Activated T-helper 17 cell treated with anti-CD3 and anti-CD28 coated beads, Interleukin-2, amount 50 U/mL, for 72 hours (primary cell): ENCODE data around the gene GRAMD1B. TPM values are rescaled to one million over a fixed set of nuclear protein-coding genes. Genes with fewer than 3 reads are reported as not detected.

ENCODE experiments used
- ATAC-seq: fragments of 150-1000 bp; cut with Tn5 transposase; replicated peaks from 2 replicates; pipeline ENCODE4 v1.10.0; 2021; ENCODE audit warnings: mild to moderate bottlenecking, moderate library complexity
- H3K27ac Mint-ChIP-seq: one replicate; pipeline ENCODE4 v1.8.0; 2022; ENCODE audit warnings: mixed read lengths
- H3K27me3 Mint-ChIP-seq: one replicate; pipeline ENCODE4 v1.8.0; 2022; ENCODE audit warnings: mixed read lengths
- H3K36me3 Mint-ChIP-seq: one replicate; pipeline ENCODE4 v1.8.0; 2022; ENCODE audit warnings: low read depth, mild to moderate bottlenecking, mixed read lengths
- H3K4me1 Mint-ChIP-seq: one replicate; pipeline ENCODE4 v1.8.0; 2022; ENCODE audit warnings: mixed read lengths
- H3K4me3 Mint-ChIP-seq: one replicate; pipeline ENCODE4 v1.8.0; 2022; ENCODE audit warnings: mild to moderate bottlenecking, mixed read lengths
- H3K9me3 Mint-ChIP-seq: one replicate; pipeline ENCODE4 v1.8.0; 2022; ENCODE audit warnings: mixed read lengths
- total RNA-seq, 2 donors: library from RNA; stranded (reverse); gene quantifications; one replicate each; pipeline ENCODE4 v1.2.3, GENCODE V29; 2022

GRAMD1B gene
- total RNA-seq, 2 donors from 2014 or later: 41.7 to 78.3 TPM

DNA sequence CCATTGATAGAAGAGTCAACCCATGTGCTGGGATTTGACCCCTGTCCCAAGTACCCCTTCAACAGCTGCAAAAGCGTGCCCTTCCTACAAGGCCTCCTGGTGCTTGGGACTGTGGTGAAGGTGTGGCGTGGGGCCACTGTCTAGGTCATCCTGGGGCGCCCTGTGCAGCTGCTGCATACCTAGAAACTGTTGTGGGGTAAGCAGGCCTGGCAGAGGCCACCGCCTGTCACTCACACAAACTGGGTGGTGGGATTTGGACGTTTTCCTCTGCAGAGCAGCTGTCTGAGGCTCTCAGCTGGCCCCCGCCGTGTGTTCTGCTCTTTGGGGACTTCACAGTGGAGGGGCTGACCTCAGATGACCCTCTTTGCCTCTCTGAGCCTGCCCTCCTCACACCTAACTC, 154.7 kb downstream of the GRAMD1B start:
- H3K27me3 Mint-ChIP-seq: no peaks in the 10 kb centered on the region
- H3K9me3 Mint-ChIP-seq: no peaks in the 10 kb centered on the region
- no peaks in the 10 kb centered on the region for H3K36me3 Mint-ChIP-seq
- no peak for ATAC-seq
- H3K4me1 Mint-ChIP-seq: peaks cover 9% of the 10 kb centered on the region
- H3K27ac Mint-ChIP-seq: no peak overlapping the region
- H3K4me3 Mint-ChIP-seq: no peak overlapping the region

DNA sequence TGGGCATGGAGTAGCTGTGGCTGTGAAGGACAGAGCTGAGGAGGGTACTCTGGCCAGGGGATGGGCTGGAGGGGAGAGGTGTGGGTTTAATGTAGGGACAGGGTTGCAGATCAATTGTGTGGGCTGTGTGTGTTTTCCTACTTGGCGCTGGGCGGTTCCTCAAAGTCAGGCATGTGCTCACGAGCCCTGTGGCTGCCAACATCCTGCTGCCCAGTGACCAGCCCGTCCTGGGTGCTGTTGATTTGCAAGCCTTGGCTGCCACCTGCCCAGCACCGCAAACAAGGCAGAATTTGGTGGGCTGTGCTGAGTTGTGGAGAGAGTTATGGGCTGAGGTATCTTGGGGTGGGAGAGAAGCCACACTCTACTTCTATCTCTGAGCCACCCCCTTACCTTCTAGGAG, 155.1 kb downstream of the GRAMD1B start:
- no peak for ATAC-seq
- H3K9me3 Mint-ChIP-seq: no peaks in the 10 kb centered on the region
- H3K27ac Mint-ChIP-seq: no peak overlapping the region
- peaks cover 9% of the 10 kb centered on the region for H3K4me1 Mint-ChIP-seq
- no peaks in the 10 kb centered on the region for H3K27me3 Mint-ChIP-seq
- no peaks in the 10 kb centered on the region for H3K36me3 Mint-ChIP-seq
- no peak overlapping the region for H3K4me3 Mint-ChIP-seq

DNA sequence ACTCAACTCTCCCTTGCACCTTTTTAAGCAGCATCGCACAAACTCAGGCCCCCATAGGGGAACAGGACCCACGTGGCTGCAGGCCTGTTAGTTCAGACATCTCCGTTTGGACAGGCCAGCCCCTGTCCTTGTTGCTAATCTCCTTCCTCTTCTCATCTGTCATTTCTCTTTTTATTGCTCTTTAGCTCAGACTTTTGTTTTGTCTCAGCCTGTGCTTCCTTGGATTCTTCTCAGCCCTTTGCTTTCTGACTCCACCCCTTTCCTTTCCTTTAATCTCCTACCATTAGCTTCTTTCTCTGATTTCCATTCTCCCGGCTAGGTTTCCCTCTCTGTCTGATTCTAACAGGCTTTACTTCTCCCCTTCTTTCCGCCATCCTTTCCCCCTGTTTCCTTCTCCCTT, 155.6 kb downstream of the GRAMD1B start:
- H3K4me3 Mint-ChIP-seq: no peak overlapping the region
- H3K27ac Mint-ChIP-seq: no peak overlapping the region
- H3K4me1 Mint-ChIP-seq: peaks cover 5% of the 10 kb centered on the region
- H3K27me3 Mint-ChIP-seq: no peaks in the 10 kb centered on the region
- H3K9me3 Mint-ChIP-seq: no peaks in the 10 kb centered on the region
- no peak for ATAC-seq
- H3K36me3 Mint-ChIP-seq: no peaks in the 10 kb centered on the region

DNA sequence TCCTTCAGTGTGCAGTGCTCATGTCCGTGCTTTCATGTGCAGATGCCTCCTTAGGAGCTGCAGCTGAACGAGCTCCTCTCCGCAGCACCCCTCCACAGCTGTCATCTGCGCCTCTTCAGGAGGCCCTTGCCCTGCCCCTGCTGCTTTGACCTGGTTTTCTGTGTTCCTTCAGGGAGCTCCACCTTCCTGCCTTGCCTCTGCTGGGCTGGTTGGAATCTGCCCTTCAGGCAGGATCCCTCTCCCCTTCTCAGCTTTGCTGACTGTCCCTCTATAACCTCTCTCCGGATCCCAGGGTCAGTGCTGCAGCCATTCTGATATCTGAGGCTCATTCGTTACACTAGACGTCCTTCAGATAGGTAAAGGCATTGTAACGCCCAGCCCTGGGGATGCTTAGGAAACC, 156.5 kb downstream of the GRAMD1B start:
- Mint-ChIP-seq H3K4me1 (peaks cover 5% of the 10 kb centered on the region), H3K4me3 (no peak overlapping the region), H3K27ac (no peak overlapping the region), H3K9me3 (no peaks in the 10 kb centered on the region), H3K36me3 (peaks cover 7% of the 10 kb centered on the region), H3K27me3 (no peaks in the 10 kb centered on the region)
- ATAC-seq: no peak

DNA sequence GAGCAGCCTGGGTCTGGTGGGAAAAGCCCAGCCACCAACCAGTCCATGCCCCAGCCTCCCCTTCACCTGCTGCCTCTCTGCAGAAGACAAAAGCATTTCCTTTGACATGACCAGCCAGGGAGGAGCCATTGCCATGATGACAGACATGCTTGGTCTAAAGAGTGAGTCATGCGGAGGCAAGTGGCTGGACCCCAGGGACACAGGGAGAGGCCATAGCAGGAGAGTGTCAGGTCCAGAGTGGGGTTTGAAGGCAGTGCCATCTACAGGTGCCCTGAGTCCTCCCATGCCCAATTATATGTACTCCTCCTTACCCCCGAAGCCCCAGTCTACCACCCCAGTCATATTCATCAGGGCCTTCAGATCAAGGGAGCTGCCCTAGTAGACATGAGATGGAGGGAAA, 157.0 kb downstream of the GRAMD1B start:
- no peak overlapping the region for H3K27ac Mint-ChIP-seq
- no peak overlapping the region for H3K4me3 Mint-ChIP-seq
- H3K36me3 Mint-ChIP-seq: peaks cover 7% of the 10 kb centered on the region
- no peaks in the 10 kb centered on the region for H3K27me3 Mint-ChIP-seq
- no peak for ATAC-seq
- peaks cover 5% of the 10 kb centered on the region for H3K4me1 Mint-ChIP-seq
- no peaks in the 10 kb centered on the region for H3K9me3 Mint-ChIP-seq

DNA sequence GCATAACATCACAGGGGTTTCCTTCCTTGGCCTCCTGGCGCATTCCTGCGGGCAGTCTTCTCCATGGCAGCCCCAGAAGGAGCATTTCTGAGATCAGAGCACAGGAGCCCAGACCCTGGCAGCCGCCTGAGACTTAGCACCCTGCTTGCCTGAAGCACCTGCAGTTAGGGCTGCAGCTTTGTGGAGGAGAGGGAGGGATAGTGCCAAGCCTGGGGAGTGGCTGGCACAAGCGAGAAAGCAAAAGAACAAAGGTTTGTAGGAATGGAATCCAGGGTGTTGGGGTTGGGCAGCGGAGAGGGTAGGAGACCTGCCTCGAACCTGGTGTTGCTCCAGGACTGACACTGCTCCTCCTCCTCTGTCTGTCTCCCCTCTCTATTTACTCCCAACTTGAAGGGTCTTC, 157.5 kb downstream of the GRAMD1B start:
- no peaks in the 10 kb centered on the region for H3K27me3 Mint-ChIP-seq
- H3K36me3 Mint-ChIP-seq: peaks cover 7% of the 10 kb centered on the region
- H3K27ac Mint-ChIP-seq: no peak overlapping the region
- no peak for ATAC-seq
- no peak overlapping the region for H3K4me3 Mint-ChIP-seq
- no peaks in the 10 kb centered on the region for H3K9me3 Mint-ChIP-seq
- peaks cover 5% of the 10 kb centered on the region for H3K4me1 Mint-ChIP-seq

DNA sequence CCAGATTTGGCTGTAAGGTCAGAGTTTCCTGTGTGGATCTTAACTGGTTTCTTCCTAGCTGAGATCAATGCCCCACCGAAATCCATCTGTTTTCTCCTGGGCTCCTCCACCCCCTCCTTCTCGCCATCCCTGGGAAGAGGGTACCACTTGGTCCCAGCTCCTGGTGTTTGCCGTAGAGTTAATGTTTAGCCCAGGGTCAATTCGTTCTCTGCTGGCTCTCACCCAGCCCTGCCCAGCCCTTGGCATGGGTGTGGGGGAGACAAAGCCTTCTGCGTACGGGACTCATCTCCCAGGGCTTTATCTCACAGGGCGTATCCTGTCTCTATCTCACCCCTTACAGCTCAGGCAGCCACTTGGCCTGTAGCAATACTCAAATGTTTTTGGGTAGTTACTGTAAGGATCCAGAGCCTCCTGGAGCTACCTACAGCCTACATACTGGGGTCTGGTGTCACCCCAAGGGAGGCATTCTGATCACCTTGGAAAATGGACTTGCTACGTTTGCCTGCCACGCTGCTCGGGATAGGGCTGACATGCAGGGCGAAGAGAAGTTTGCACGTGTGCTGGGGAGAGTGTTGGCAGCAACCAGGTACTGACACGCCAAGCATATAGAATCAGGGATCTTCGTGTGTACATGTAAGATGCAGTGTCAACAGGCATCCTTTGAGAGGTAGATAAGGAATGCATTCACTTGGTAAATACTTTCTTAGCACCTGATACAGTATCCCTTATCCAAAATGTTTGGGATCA, 158.2 kb downstream of the GRAMD1B start:
- Mint-ChIP-seq H3K4me1 (no peaks in the 10 kb centered on the region), H3K4me3 (no peak overlapping the region), H3K36me3 (peaks cover 10% of the 10 kb centered on the region), H3K27ac (no peak overlapping the region), H3K9me3 (no peaks in the 10 kb centered on the region), H3K27me3 (no peaks in the 10 kb centered on the region)
- no peak for ATAC-seq

DNA sequence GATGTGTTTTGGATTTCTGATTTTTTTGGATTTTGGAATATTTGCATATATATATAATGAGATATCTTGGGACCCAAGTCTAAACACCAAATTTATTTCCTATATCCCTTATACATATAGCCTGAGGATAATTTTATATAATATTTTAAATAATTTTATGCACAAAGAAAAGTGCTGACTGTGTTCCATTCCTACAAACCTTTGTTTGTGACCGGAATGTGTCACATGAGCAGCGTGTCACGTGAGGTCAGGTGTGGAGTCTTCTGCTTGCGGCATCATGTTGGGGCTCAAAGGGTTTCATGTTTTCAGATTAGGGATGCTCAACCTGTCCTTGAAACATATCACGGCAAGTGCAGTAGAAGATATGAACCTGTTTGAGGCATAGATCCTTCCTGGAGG, 158.8 kb downstream of the GRAMD1B start:
- H3K27me3 Mint-ChIP-seq: no peaks in the 10 kb centered on the region
- H3K9me3 Mint-ChIP-seq: no peaks in the 10 kb centered on the region
- ATAC-seq: no peak
- H3K4me1 Mint-ChIP-seq: no peaks in the 10 kb centered on the region
- H3K4me3 Mint-ChIP-seq: no peak overlapping the region
- peaks cover 16% of the 10 kb centered on the region for H3K36me3 Mint-ChIP-seq
- H3K27ac Mint-ChIP-seq: no peak overlapping the region

DNA sequence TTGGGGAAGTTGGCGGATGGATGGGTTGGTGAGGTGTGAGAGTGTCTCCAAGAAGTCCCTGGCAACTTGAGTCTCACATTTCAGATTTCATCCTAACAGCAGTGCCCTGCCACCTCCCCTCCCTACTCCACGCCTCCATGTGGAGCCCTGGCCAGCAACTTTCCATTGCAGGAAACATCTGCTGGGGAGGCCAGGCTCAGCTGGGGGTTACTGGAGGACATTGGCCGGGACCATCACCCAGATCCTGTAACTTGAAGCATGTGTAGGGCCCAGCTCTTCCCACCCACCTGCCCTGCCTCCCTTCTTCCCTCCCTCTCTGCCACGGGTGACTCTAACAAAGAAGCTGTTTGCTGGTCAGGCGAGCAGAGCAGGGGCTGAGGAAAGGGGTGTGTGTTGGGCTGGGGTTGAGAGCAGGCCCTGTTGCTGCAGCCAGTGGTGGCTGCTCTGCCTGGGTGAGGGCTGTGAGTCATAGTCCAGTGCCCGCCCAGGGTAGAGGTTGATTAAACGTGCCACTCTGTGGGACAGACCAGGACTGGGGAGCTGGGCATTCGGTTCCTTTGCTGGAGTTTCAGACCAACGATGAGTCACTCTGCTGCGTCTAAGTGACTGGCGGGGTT, 160.3 kb downstream of the GRAMD1B start:
- ATAC-seq: peak; percentile 26
- no peak overlapping the region for H3K27ac Mint-ChIP-seq
- no peaks in the 10 kb centered on the region for H3K27me3 Mint-ChIP-seq
- H3K9me3 Mint-ChIP-seq: no peaks in the 10 kb centered on the region
- H3K4me3 Mint-ChIP-seq: no peak overlapping the region
- no peaks in the 10 kb centered on the region for H3K4me1 Mint-ChIP-seq
- peaks cover 31% of the 10 kb centered on the region for H3K36me3 Mint-ChIP-seq

DNA sequence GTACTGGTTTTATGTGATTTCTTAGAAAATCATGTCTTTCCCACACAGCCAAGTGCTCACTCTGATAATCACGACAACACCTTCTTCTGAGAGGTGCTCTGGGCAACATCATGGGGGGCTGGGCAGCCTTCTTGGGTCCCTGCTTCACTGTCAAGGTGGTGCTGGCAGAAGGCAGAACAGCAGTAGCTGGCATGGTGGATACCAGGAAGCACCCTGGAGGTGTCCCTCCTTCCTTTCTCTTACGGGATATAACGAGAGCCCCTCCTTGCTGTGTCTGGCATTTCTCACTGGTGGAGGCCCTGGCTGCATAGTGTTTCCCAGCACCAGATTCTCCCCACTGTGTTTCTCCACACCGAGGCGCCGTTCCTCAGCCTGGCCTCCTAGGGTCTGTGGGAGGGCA, 163.5 kb downstream of the GRAMD1B start:
- Mint-ChIP-seq H3K4me1 (no peaks in the 10 kb centered on the region), H3K27me3 (no peaks in the 10 kb centered on the region), H3K36me3 (peaks cover 50% of the 10 kb centered on the region), H3K4me3 (no peak overlapping the region), H3K27ac (no peak overlapping the region), H3K9me3 (no peaks in the 10 kb centered on the region)
- no peak for ATAC-seq

DNA sequence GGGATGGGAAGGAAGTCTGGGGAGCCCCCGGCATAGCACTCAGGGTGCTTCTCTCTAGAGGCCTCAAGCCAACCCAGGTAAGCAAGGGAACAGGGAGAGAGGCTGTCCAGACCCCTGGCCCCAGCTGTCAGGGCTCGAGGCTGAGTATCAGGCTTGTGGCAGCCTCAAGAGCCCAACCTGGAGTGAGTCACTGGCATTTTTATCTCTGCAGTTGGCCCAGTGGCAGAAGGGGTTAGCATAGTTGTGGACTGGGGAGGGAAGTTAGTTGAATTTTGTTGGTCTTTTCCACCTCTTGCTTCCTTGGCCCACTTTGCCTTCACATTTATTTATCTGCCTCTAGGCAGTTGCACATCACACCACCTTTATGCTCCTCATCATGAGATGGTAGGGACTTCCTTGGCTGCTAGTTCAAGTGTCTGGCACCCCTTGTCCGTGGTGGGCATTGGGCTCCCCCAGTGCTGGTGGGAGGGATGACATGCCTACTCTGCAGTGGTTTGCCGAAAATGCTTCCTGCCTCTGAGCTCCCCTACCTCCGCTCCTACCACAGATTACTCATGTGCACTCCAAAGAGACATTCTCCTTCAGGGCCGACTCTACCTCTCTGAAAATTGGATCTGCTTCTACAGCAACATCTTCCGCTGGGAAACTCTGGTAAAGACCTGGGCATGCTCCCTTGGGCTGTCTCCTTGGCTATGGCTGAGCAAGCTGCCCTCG, 164.3 kb downstream of the GRAMD1B start:
- no peaks in the 10 kb centered on the region for H3K27me3 Mint-ChIP-seq
- no peak for ATAC-seq
- H3K4me1 Mint-ChIP-seq: no peaks in the 10 kb centered on the region
- H3K36me3 Mint-ChIP-seq: peaks cover 58% of the 10 kb centered on the region
- H3K9me3 Mint-ChIP-seq: no peaks in the 10 kb centered on the region
- no peak overlapping the region for H3K4me3 Mint-ChIP-seq
- H3K27ac Mint-ChIP-seq: no peak overlapping the region

DNA sequence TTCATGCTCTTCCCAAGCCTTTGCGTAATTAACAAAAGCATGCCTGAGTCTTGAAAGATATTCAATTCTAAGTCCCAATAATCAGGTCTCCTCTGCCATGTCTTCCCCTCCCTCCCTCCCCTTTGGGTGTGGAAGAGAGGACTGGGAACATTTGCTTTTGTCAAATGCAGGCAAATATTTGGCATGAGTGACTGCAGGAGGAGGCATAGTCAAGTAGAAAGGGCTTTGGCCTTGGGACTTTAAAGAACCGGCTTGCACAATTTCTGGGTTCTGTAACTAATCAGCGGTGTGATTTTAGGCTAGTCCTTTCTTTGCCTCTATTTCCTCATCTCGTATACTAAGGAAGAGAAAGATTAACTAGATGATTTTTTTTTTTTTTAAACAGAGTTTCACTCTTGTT, 164.9 kb downstream of the GRAMD1B start:
- Mint-ChIP-seq H3K27me3 (no peaks in the 10 kb centered on the region), H3K36me3 (peaks cover 63% of the 10 kb centered on the region), H3K27ac (no peak overlapping the region), H3K4me3 (no peak overlapping the region), H3K4me1 (no peaks in the 10 kb centered on the region), H3K9me3 (no peaks in the 10 kb centered on the region)
- ATAC-seq: no peak

DNA sequence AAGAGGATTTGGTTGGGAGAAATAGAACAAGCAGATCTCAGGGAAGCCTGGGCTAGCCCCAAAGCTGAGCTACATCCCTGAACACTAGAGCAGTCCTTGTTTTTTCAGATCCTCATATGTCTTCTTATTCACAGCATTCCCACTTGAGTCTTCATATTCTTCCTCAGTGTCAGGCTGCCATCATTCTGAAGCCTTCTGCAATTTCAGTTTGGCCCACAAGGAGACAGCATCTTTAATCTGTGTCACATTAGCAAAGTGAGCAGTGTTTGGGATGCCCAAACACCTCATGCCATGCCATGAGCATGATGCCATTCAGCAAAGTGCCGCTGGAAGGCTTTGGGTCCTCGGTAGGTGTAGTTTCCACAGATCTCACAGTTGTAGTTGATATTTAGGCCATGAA, 167.8 kb downstream of the GRAMD1B start:
- no peak for ATAC-seq
- Mint-ChIP-seq H3K9me3 (no peaks in the 10 kb centered on the region), H3K4me3 (no peak overlapping the region), H3K27me3 (no peaks in the 10 kb centered on the region), H3K36me3 (peaks cover 84% of the 10 kb centered on the region), H3K27ac (no peak overlapping the region), H3K4me1 (no peaks in the 10 kb centered on the region)

DNA sequence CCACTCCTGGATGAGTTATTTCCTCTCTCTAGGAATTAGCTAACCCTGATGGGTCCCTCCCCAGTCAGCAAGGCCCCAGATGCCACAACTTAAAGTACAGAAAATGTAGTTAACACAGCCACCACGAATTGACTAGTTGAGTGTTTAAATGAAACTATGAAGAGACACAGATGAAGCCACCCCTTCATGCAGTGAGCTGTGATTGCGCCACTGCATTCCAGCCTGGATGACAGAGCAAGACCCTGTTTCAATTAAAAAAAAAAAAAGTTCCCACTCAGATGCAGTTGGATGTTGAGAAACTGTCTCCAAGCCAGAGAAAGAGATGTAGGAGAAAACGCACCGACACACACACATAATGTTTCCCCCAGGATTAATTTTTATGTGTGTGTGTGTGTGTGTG, 171.1 kb downstream of the GRAMD1B start:
- Mint-ChIP-seq H3K36me3 (peaks cover 84% of the 10 kb centered on the region), H3K9me3 (no peaks in the 10 kb centered on the region), H3K4me3 (no peak overlapping the region), H3K27me3 (no peaks in the 10 kb centered on the region), H3K27ac (no peak overlapping the region), H3K4me1 (no peaks in the 10 kb centered on the region)
- ATAC-seq: no peak

DNA sequence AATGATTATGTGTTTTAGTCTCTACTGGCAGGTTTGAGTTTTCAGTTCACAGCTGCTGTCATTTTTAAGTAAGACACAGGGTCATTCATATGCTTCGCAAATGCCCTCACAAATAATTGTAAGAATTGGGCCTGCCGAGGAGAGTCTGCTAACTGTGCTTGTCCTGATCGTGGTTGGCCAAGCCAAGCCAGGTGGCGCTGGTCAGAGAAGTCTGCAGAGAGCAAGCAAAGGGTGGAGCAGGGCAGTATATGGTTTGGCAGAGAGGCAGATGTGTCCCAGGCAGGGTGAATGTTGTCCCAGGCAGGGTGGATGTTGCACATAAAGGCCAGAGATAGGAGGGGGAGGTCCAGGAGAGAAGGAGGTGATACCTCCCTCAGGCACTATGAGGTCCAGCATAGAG, 171.7 kb downstream of the GRAMD1B start:
- Mint-ChIP-seq H3K27ac (no peak overlapping the region), H3K9me3 (no peaks in the 10 kb centered on the region), H3K27me3 (no peaks in the 10 kb centered on the region), H3K4me3 (no peak overlapping the region), H3K36me3 (peaks cover 88% of the 10 kb centered on the region), H3K4me1 (no peaks in the 10 kb centered on the region)
- no peak for ATAC-seq
